MCF 10A (cell line): ENCODE measurements around the gene C2orf78. TPM values are rescaled to one million over a fixed set of nuclear protein-coding genes. Genes with fewer than 3 reads are reported as not detected.

Experiments used
- BruUV-seq: library from RNA; stranded (reverse); fragments of 400-500 nt; replicated peaks from 2 replicates; lab custom pipeline; 2021; lab: Mats Ljungman, UMichigan
- CTCF ChIA-PET: fragments of 300-600 bp; sonication (Branson Sonifier 250); formaldehyde crosslinking; extraction: SDS; loops from one replicate; lab custom pipeline; 2021; ENCODE audit warnings: antibody characterized with exemption, inconsistent platforms; lab: Yijun Ruan, JAX
- POLR2A ChIA-PET: fragments of 300-600, 350-650 bp; sonication (Branson Sonifier 250); formaldehyde crosslinking; extraction: SDS; loops from one replicate; lab custom pipeline; 2020; ENCODE audit warnings: antibody characterized with exemption, inconsistent platforms; lab: Yijun Ruan, JAX
- DNase-seq: peaks from one replicate; pipeline ENCODE4 v3.0.0-alpha.2; 2018; ENCODE audit not compliant: unreplicated experiment
- H3K27ac Mint-ChIP-seq: one replicate; pipeline ENCODE4 v1.8.0; 2022; ENCODE audit warnings: mild to moderate bottlenecking, low read depth, mixed read lengths; ENCODE audit not compliant: unreplicated experiment
- H3K27me3 Mint-ChIP-seq: one replicate; pipeline ENCODE4 v1.8.0; 2022; ENCODE audit warnings: mixed read lengths; ENCODE audit not compliant: insufficient read depth, unreplicated experiment
- H3K36me3 Mint-ChIP-seq: one replicate; pipeline ENCODE4 v1.8.0; 2022; ENCODE audit warnings: mild to moderate bottlenecking, moderate library complexity, mixed read lengths; ENCODE audit not compliant: insufficient read depth, unreplicated experiment
- H3K4me1 Mint-ChIP-seq: one replicate; pipeline ENCODE4 v1.8.0; 2022; ENCODE audit warnings: mixed read lengths; ENCODE audit not compliant: insufficient read depth, unreplicated experiment
- H3K4me3 Mint-ChIP-seq: one replicate; pipeline ENCODE4 v1.8.0; 2022; ENCODE audit warnings: mild to moderate bottlenecking, moderate library complexity, mixed read lengths; ENCODE audit not compliant: unreplicated experiment
- H3K9me3 Mint-ChIP-seq: one replicate; pipeline ENCODE4 v1.8.0; 2022; ENCODE audit warnings: mixed read lengths; ENCODE audit not compliant: unreplicated experiment
- intact Hi-C: fragments of 100-400 bp; cut with micrococcal nuclease; formaldehyde crosslinking; loops from 2 replicates; pipeline ENCODE4 v1.14.1; 2022
- total RNA-seq: library from RNA; stranded (reverse); gene quantifications from 2 replicates; pipeline ENCODE4 v1.2.3, GENCODE V29; 2022
- TF ChIP-seq, protein P1 (sequence below): fragments of 200-600 bp; IDR thresholded peaks from one replicate; pipeline ENCODE4 v1.8.0; 2022; ENCODE audit warnings: antibody characterized with exemption, mild to moderate bottlenecking; ENCODE audit not compliant: unreplicated experiment

The C2orf78 gene
- total RNA-seq, 1 experiment from 2014 or later = not detected

DNA sequence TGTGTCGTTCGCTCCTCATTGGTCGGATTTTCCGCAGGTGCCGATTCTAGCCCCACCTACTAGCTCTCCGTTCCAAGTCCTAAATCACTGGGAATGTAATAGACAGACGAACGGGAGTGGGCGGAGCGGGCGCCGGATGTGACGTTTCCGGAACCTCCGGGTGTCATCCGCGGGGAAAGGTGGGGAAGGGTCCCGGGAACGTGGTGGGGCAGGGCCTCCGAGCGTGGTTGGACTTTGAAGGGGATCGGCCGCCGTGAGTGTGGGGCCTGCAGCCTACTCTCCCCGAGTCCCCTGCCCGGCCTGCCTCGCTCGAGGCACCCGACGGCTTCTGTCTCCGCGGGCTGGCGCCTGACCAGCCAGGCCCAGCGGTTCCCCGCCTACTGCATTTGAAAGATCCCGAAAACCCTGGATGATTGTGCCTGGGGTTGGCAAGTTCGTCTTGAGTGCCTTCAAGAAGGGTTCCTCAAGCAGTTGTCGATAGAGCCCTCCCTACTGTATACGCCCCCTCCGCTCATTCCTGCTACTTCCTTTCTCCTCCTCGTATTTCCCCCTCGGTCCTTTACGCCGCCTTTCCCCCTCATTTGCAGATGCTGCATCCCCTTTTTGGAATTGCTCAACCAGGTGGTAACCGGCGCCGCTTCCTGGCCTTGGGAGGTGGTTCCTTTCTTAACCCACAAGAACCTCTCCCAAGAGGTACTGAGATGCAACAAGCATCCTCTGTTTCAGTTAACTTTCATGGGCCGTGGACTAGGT lies 45.0 kb downstream of the C2orf78 start, which contains the start of gene STAMBP:
TSS of gene STAMBP (plus strand) at position 144 of the 753 bp plus-strand sequence. CDS start 1,896 bp downstream, outside the sequence.
- H3K4me1 Mint-ChIP-seq = peaks cover 33% of the 10 kb centered on the region
- peaks cover 26% of the 10 kb centered on the region for H3K36me3 Mint-ChIP-seq
- DNase-seq = peak; percentile 98
- H3K27me3 Mint-ChIP-seq = no peaks in the 10 kb centered on the region
- TF ChIP-seq, protein P1, sequence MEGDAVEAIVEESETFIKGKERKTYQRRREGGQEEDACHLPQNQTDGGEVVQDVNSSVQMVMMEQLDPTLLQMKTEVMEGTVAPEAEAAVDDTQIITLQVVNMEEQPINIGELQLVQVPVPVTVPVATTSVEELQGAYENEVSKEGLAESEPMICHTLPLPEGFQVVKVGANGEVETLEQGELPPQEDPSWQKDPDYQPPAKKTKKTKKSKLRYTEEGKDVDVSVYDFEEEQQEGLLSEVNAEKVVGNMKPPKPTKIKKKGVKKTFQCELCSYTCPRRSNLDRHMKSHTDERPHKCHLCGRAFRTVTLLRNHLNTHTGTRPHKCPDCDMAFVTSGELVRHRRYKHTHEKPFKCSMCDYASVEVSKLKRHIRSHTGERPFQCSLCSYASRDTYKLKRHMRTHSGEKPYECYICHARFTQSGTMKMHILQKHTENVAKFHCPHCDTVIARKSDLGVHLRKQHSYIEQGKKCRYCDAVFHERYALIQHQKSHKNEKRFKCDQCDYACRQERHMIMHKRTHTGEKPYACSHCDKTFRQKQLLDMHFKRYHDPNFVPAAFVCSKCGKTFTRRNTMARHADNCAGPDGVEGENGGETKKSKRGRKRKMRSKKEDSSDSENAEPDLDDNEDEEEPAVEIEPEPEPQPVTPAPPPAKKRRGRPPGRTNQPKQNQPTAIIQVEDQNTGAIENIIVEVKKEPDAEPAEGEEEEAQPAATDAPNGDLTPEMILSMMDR = no peak
- CTCF ChIA-PET = interaction anchor here (0.6 to 7.4 kb wide), 11 partner anchors 26 to 506 kb away, joined by 3 to 137 read pairs (median 4); partner anchors contain the start of gene BOLA3
- intact Hi-C loops = loop anchor here (2.0 kb wide), 1 partner anchor 154 kb away; no protein-coding TSS in a partner anchor
- POLR2A ChIA-PET = interaction anchor here (0.6 to 1.7 kb wide), 38 partner anchors 9 to 506 kb away, joined by 3 to 21 read pairs (median 5); partner anchors contain the start of genes DGUOK, DUSP11, MOB1A and MTHFD2
- H3K27ac Mint-ChIP-seq = peak within 1 kb of the TSS; percentile 98
- no peaks in the 10 kb centered on the region for H3K9me3 Mint-ChIP-seq
- TSS peak; percentile 64 for BruUV-seq
- peak within 1 kb of the TSS; percentile 82 for H3K4me3 Mint-ChIP-seq

DNA sequence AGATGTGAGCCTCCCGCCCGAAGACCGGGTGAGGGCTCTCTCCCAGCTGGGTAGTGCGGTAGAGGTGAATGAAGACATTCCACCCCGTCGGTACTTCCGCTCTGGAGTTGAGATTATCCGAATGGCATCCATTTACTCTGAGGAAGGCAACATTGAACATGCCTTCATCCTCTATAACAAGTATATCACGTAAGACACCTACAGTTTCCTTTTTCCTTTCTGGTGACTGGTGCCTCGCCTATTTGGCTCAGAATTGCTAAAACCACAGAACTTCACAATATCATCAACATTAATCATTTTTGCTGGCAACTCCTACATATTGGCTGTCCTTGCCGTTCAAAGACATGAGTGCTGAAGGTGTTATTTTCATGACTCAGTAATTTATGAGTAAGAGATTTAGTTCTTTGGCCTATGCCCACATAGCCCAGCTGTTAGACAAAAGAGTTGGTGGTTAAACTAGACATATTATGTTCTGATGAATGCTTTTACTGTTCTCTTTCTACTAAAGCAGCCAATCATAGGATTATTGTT lies 47.0 kb downstream of the C2orf78 start:
- peak overlapping the region; percentile 98 for H3K27ac Mint-ChIP-seq
- no peaks in the 10 kb centered on the region for H3K27me3 Mint-ChIP-seq
- no peaks in the 10 kb centered on the region for H3K9me3 Mint-ChIP-seq
- TF ChIP-seq, protein P1 = no peak
- ChIA-PET CTCF (interaction anchor here (0.9 kb wide), 1 partner anchor 8 kb away, joined by 3 read pairs; no protein-coding TSS in a partner anchor), POLR2A (interaction anchor here (0.6 to 1.2 kb wide), 10 partner anchors 11 to 379 kb away, joined by 3 to 6 read pairs (median 3); no protein-coding TSS in a partner anchor)
- H3K4me1 Mint-ChIP-seq = peaks cover 33% of the 10 kb centered on the region
- BruUV-seq = no TSS peak
- H3K4me3 Mint-ChIP-seq = peak overlapping the region; percentile 82
- H3K36me3 Mint-ChIP-seq = peaks cover 42% of the 10 kb centered on the region
- DNase-seq = peak; percentile 89
- intact Hi-C loops = loop anchor here (2.0 to 5.0 kb wide), 3 partner anchors 96 to 171 kb away; partner anchors contain the start of gene DGUOK

DNA sequence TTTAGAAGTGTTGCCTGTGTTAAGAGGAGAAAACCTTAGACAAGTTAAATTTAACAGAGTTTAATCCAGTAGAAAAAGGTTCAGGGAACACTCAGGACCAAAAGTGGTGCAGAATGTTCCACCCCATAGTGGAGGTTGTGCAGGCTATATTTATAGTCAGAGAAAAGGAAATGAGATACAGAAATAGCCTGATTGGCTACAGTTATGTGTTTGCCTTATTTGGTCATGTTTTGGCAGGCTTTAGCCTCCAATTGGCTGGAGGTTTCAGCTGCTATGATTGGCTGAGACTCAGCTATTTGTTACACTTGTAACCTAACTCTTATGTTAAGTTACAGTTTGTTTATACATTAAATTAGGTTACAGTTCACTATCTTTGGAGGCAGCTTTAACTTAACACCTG lies 48.9 kb downstream of the C2orf78 start:
- H3K27ac Mint-ChIP-seq = no peak overlapping the region
- POLR2A ChIA-PET = interaction anchor here (0.9 kb wide), 1 partner anchor 94 kb away, joined by 3 read pairs; the partner anchor contains the start of gene DGUOK
- H3K4me3 Mint-ChIP-seq = no peak overlapping the region

More for the DNA sequence above, 48.9 kb downstream of the C2orf78 start:
- TF ChIP-seq, protein P1 = no peak
- H3K9me3 Mint-ChIP-seq = no peaks in the 10 kb centered on the region
- CTCF ChIA-PET = interaction anchor here (1.0 to 1.3 kb wide), 3 partner anchors 106 to 318 kb away, joined by 3 to 4 read pairs (median 4); no protein-coding TSS in a partner anchor
- intact Hi-C loops = loop anchor here (5.0 kb wide), 1 partner anchor 169 kb away; no protein-coding TSS in a partner anchor
- DNase-seq = peak; percentile 35
- H3K36me3 Mint-ChIP-seq = peaks cover 43% of the 10 kb centered on the region
- no TSS peak for BruUV-seq
- no peaks in the 10 kb centered on the region for H3K27me3 Mint-ChIP-seq
- H3K4me1 Mint-ChIP-seq = peaks cover 37% of the 10 kb centered on the region
